GM19193 (cell line): ENCODE measurements around the gene CACNB1.

Experiments used
- POLR2A ChIP-seq: IDR thresholded peaks from 4 replicates; pipeline ENCODE4 v1.6.1; 2011; ENCODE audit not compliant: insufficient read depth, insufficient read length; ENCODE audit errors: extremely low read depth

The CACNB1 gene

GRCh38 chr17:39231591-39232551, 34.4 kb upstream of the CACNB1 start:
- no peak for TF ChIP-seq POLR2A

GRCh38 chr17:39231091-39231561, 33.7 kb upstream of the CACNB1 start:
- no peak for TF ChIP-seq POLR2A

- TF ChIP-seq POLR2A, result no peak
Observed at GRCh38 chr17:39230361-39230760, 32.9 kb upstream of the CACNB1 start.

GRCh38 chr17:39229274-39229913, 31.9 kb upstream of the CACNB1 start:
- TF ChIP-seq POLR2A, result no peak

- TF ChIP-seq POLR2A, result no peak
Observed at GRCh38 chr17:39227364-39227919, 30.0 kb upstream of the CACNB1 start.

GRCh38 chr17:39225959-39226683, 28.7 kb upstream of the CACNB1 start:
- TF ChIP-seq POLR2A, result no peak

- no peak for TF ChIP-seq POLR2A
Observed at GRCh38 chr17:39225308-39225958, 28.0 kb upstream of the CACNB1 start, which contains the start of gene STAC2. Gene STAC2, minus strand, starts transcription at chr17:39225945. Its CDS starts 443 bp downstream, at chr17:39225502.

- no peak for TF ChIP-seq POLR2A
Observed at GRCh38 chr17:39224778-39225307, 27.4 kb upstream of the CACNB1 start.

- TF ChIP-seq POLR2A, result no peak
Observed at GRCh38 chr17:39223907-39224777, 26.7 kb upstream of the CACNB1 start.

- no peak for TF ChIP-seq POLR2A
Observed at GRCh38 chr17:39222866-39223834, 25.7 kb upstream of the CACNB1 start.

GRCh38 chr17:39222151-39222550, 24.7 kb upstream of the CACNB1 start:
- TF ChIP-seq POLR2A, result no peak

GRCh38 chr17:39221572-39221971, 24.1 kb upstream of the CACNB1 start:
- TF ChIP-seq POLR2A, result no peak
